ENCODE measurements around the gene IGLL5.
"Not testable (repeated sequence)": the region's sequence is repeated elsewhere in the genome, so short reads cannot be mapped to it uniquely, and the experiment has no call there.

Gene IGLL5

DNA sequence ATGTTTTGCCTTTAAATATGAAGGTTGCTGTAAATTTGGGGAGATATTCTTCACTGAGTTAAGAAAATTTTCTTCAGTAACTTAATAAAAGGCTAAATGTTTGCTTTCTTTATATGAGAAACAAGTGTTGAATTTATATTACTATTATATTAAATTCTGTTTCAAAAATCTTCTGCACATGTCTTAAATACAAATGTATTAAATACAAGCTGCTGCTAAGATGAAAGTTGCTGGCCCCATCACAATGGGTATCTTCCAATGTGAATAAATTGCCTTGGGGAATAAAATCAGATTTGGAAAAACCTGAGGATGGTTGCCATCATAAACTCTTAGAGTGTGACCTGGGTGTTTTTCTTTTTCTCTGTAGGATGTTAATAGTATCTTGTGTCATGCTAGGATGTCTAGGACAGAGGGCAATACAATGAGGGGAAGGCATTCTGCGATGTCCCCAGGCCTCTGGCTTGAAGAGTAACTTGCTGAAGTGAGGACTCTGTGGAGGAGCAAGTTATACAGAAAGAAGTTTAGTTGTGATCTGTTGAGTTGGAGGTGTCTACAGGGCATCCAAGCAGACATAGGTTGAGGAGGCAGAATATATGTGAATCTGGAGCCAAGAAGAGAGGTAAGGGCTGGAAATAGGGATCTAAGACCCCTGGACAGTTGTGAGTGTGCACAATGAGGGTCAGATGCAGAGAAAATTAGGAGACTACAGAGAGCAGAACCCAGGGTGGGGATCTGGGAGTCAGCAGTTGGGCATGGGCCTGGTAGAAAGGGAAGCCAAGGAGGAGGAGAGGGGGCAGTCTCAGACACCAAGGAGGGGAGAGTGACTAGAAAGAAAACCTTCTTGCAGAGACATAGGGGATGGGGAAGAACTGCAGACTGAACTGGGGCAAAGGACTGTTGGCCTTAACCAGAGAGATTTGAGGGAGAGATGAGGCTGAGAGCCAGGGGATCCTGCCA is 4.8 kb downstream of the IGLL5 start:
- Histone ChIP-seq H3K27ac (ENCODE audit: low read length) (no peak overlapping the region), H3K4me3 (ENCODE audit: low read length) (no peak overlapping the region), H3K9me3 (ENCODE audit: control insufficient read depth, low read depth, low read length) (no peaks in the 10 kb centered on the region), H3K9ac (ENCODE audit: low read length) (no peak overlapping the region), H3K4me1 (ENCODE audit: control insufficient read depth, low read depth, low read length) (no peaks in the 10 kb centered on the region), H3K36me3 (ENCODE audit: control insufficient read depth, low read depth, low read length) (no peaks in the 10 kb centered on the region), H3K27me3 (ENCODE audit: control insufficient read depth, insufficient read depth, low read length) (peaks cover 47% of the 10 kb centered on the region)

GRCh38 chr22:22893077-22893805 is 5.6 kb downstream of the IGLL5 start:
- peaks cover 55% of the 10 kb centered on the region for H3K27me3 ChIP-seq (ENCODE audit: control insufficient read depth, insufficient read depth, low read length)
- H3K4me3 ChIP-seq (ENCODE audit: low read length) = no peak overlapping the region
- no peaks in the 10 kb centered on the region for H3K4me1 ChIP-seq (ENCODE audit: control insufficient read depth, low read depth, low read length)
- H3K27ac ChIP-seq (ENCODE audit: low read length) = no peak overlapping the region
- H3K36me3 ChIP-seq (ENCODE audit: control insufficient read depth, low read depth, low read length) = no peaks in the 10 kb centered on the region
- H3K9me3 ChIP-seq (ENCODE audit: control insufficient read depth, low read depth, low read length) = no peaks in the 10 kb centered on the region
- H3K9ac ChIP-seq (ENCODE audit: low read length) = no peak overlapping the region

GRCh38 chr22:22893891-22894739 is 6.5 kb downstream of the IGLL5 start:
- Histone ChIP-seq H3K9me3 (ENCODE audit: control insufficient read depth, low read depth, low read length) (no peaks in the 10 kb centered on the region), H3K27me3 (ENCODE audit: control insufficient read depth, insufficient read depth, low read length) (peaks cover 55% of the 10 kb centered on the region), H3K4me3 (ENCODE audit: low read length) (no peak overlapping the region), H3K9ac (ENCODE audit: low read length) (no peak overlapping the region), H3K27ac (ENCODE audit: low read length) (no peak overlapping the region), H3K4me1 (ENCODE audit: control insufficient read depth, low read depth, low read length) (no peaks in the 10 kb centered on the region), H3K36me3 (ENCODE audit: control insufficient read depth, low read depth, low read length) (no peaks in the 10 kb centered on the region)

DNA sequence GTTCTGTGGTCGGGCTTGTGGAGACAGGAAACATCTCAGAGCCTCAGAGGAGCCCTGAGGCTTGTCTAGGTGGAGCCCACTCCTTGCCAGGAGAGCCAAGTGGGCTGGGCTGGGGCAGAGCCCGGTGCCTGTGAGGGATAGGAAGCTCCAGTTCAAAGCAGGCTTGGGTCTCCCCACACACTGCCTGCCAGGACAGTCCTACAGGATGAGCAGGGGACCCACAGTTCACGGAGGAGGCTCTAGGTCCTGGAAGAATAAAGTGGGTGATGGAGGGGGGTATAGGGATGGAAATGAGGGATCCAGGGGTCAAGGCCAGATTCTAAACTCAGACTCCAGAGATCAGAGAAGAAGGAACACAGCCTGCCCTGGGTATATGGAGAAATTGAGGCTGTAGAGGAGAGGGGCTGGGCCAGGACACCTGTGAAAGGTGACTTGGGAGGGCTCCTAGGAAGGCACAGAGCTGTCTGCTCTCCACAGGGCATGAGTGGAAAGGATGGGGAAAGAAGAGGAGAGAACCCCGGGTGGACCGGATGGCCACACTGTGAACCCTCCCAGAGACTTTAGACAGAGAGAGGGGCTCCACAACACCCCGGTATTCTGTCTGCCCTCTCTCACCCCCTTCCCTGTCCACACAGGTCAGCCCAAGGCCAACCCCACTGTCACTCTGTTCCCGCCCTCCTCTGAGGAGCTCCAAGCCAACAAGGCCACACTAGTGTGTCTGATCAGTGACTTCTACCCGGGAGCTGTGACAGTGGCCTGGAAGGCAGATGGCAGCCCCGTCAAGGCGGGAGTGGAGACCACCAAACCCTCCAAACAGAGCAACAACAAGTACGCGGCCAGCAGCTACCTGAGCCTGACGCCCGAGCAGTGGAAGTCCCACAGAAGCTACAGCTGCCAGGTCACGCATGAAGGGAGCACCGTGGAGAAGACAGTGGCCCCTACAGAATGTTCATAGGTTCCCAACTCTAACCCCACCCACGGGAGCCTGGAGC is 7.4 kb downstream of the IGLL5 start:
- Histone ChIP-seq H3K9me3 (ENCODE audit: control insufficient read depth, low read depth, low read length) (no peaks in the 10 kb centered on the region), H3K4me3 (ENCODE audit: low read length) (no peak overlapping the region), H3K4me1 (ENCODE audit: control insufficient read depth, low read depth, low read length) (no peaks in the 10 kb centered on the region), H3K27ac (ENCODE audit: low read length) (no peak overlapping the region), H3K27me3 (ENCODE audit: control insufficient read depth, insufficient read depth, low read length) (peaks cover 51% of the 10 kb centered on the region), H3K9ac (ENCODE audit: low read length) (no peak overlapping the region), H3K36me3 (ENCODE audit: control insufficient read depth, low read depth, low read length) (no peaks in the 10 kb centered on the region)

DNA sequence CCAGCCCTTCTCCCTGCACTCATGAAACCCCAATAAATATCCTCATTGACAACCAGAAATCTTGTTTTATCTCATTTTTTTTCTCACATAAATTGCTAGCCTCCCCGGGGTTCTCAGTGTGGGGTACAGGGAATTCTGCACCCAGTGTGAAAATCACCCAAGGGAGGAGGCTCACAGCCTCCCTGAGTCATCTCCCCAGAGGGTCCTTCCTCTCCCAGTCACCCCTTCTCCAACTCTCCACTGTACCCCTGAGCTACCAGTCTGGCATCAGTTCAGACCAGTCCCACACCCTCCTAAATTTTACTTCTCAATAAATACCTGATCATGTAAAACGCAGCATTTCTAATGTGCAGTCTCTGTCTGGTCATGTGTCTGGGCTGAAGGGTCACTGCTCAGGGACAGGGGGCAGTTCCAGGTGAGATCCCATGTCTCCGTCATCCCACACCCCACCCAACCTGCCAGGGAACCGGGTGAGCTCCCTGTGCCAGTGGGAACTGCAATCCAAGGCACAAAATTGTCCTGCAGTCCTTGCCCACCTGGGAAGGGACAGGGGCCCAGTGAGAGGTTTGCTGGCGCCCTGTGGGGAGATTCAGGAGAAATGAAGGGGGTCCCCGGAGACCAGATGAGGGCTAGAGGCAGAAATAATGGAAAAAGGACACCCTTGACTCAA is 8.3 kb downstream of the IGLL5 start:
- Histone ChIP-seq H3K27ac (ENCODE audit: low read length) (no peak overlapping the region), H3K4me1 (ENCODE audit: control insufficient read depth, low read depth, low read length) (no peaks in the 10 kb centered on the region), H3K36me3 (ENCODE audit: control insufficient read depth, low read depth, low read length) (no peaks in the 10 kb centered on the region), H3K9ac (ENCODE audit: low read length) (no peak overlapping the region), H3K4me3 (ENCODE audit: low read length) (no peak overlapping the region), H3K9me3 (ENCODE audit: control insufficient read depth, low read depth, low read length) (no peaks in the 10 kb centered on the region), H3K27me3 (ENCODE audit: control insufficient read depth, insufficient read depth, low read length) (peaks cover 48% of the 10 kb centered on the region)

DNA sequence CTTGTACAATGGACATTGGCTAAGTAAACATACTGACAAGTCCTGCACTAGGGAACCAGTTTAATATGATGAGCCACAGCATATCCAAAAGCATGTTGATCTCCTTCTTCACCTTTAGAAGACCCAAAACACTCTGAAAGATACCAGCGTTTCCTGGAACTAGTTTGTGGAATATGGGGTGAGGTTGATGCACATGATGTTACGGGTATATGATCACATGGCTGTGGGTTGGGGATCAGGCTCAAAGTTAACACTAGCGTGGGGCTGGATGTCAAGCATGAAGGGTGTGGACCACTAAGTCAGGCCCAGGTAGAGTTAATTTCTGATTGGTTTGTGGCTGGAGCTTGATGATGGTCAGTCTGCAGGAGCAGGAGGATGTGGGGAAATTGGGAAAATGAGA is 9.0 kb downstream of the IGLL5 start:
- Histone ChIP-seq H3K27me3 (ENCODE audit: control insufficient read depth, insufficient read depth, low read length) (peaks cover 43% of the 10 kb centered on the region), H3K27ac (ENCODE audit: low read length) (no peak overlapping the region), H3K4me3 (ENCODE audit: low read length) (no peak overlapping the region), H3K9ac (ENCODE audit: low read length) (no peak overlapping the region), H3K4me1 (ENCODE audit: control insufficient read depth, low read depth, low read length) (no peaks in the 10 kb centered on the region), H3K9me3 (ENCODE audit: control insufficient read depth, low read depth, low read length) (no peaks in the 10 kb centered on the region), H3K36me3 (ENCODE audit: control insufficient read depth, low read depth, low read length) (no peaks in the 10 kb centered on the region)

DNA sequence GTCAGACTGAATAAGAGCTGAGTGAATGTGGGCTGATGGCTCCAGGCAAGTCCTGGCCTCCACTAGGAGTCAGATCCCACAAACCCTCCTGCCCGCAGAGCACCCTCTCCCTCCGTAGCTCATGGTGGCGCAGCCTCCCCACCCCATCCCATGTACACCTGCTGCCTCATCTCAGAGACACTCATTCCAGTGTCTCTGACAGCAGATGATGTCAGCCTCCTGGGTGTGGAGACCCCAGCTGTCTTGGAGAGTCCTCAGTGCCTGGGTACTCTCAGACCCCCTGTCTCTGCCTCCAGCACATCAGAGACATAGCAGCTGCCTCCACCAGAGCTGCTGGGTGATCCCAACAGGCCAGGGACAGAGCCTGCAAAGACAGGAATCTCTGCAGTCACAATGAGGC is 9.5 kb downstream of the IGLL5 start:
- H3K36me3 ChIP-seq (ENCODE audit: control insufficient read depth, low read depth, low read length) = no peaks in the 10 kb centered on the region
- H3K9ac ChIP-seq (ENCODE audit: low read length) = no peak overlapping the region
- H3K27me3 ChIP-seq (ENCODE audit: control insufficient read depth, insufficient read depth, low read length) = peaks cover 43% of the 10 kb centered on the region
- no peak overlapping the region for H3K4me3 ChIP-seq (ENCODE audit: low read length)
- H3K9me3 ChIP-seq (ENCODE audit: control insufficient read depth, low read depth, low read length) = no peaks in the 10 kb centered on the region
- H3K4me1 ChIP-seq (ENCODE audit: control insufficient read depth, low read depth, low read length) = no peaks in the 10 kb centered on the region
- no peak overlapping the region for H3K27ac ChIP-seq (ENCODE audit: low read length)

DNA sequence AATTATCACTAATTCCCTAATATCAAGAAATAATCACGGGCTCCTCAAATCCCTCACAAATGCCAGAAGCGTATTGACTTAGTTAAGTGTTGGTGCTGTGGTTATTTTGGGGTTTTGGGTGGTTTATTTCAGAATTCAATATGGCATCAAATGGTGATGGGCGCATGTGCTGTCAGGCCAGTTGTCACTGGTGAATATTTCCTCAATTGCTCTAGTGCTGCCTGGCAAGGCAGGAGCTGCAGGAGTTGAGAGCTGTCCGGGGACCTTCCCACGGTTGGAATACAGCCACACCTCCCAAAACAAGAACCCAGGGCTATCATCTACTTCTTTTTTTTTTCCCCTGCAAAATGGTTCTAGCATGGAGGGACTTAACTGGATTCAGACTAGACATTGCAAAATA is 10.3 kb downstream of the IGLL5 start:
- Histone ChIP-seq H3K9ac (ENCODE audit: low read length) (no peak overlapping the region), H3K27me3 (ENCODE audit: control insufficient read depth, insufficient read depth, low read length) (peaks cover 35% of the 10 kb centered on the region), H3K4me1 (ENCODE audit: control insufficient read depth, low read depth, low read length) (no peaks in the 10 kb centered on the region), H3K4me3 (ENCODE audit: low read length) (no peak overlapping the region), H3K9me3 (ENCODE audit: control insufficient read depth, low read depth, low read length) (no peaks in the 10 kb centered on the region), H3K36me3 (ENCODE audit: control insufficient read depth, low read depth, low read length) (no peaks in the 10 kb centered on the region), H3K27ac (ENCODE audit: low read length) (no peak overlapping the region)

GRCh38 chr22:22898411-22898950 is 10.9 kb downstream of the IGLL5 start:
- H3K27ac ChIP-seq (ENCODE audit: low read length); H3K4me1 ChIP-seq (ENCODE audit: control insufficient read depth, low read depth, low read length): not testable (repeated sequence)

More at GRCh38 chr22:22898411-22898950, 10.9 kb downstream of the IGLL5 start:
- H3K27me3 ChIP-seq (ENCODE audit: control insufficient read depth, insufficient read depth, low read length) = peaks cover 36% of the 10 kb centered on the region
- H3K4me3 ChIP-seq (ENCODE audit: low read length); H3K9me3 ChIP-seq (ENCODE audit: control insufficient read depth, low read depth, low read length); H3K36me3 ChIP-seq (ENCODE audit: control insufficient read depth, low read depth, low read length); H3K9ac ChIP-seq (ENCODE audit: low read length): not testable (repeated sequence)

Measured in iPS-18a (cell line).